ENCODE data around the gene SMC1A.

The SMC1A gene

GRCh38 chrX:53340852-53341645 lies 81.4 kb downstream of the SMC1A start:
- no peak for DNase-seq (ENCODE audit: low spot score)

GRCh38 chrX:53337101-53337500 lies 85.4 kb downstream of the SMC1A start:
- DNase-seq (ENCODE audit: low spot score): no peak

- DNase-seq (ENCODE audit: low spot score): no peak
Measured at GRCh38 chrX:53333853-53334252, 88.6 kb downstream of the SMC1A start.

- no peak for DNase-seq (ENCODE audit: low spot score)
Measured at GRCh38 chrX:53332204-53332603, 90.2 kb downstream of the SMC1A start.

- no peak for DNase-seq (ENCODE audit: low spot score)
Measured at GRCh38 chrX:53330331-53330730, 92.1 kb downstream of the SMC1A start.

- no peak for DNase-seq (ENCODE audit: low spot score)
Measured at GRCh38 chrX:53324803-53325202, 97.7 kb downstream of the SMC1A start.

Data from HuH-7.5 (cell line).